ENCODE measurements around the gene CRIP1. TPM values are rescaled to one million over a fixed set of nuclear protein-coding genes. Genes with fewer than 3 reads are reported as not detected.
A peak's percentile ranks its signal among the peaks of the same experiment; 100 is the strongest.

The CRIP1 gene
- total RNA-seq, 2 experiments from 2014 or later: 93.9 to 95.7 TPM

GRCh38 chr14:105479431-105480158 is 7.1 kb upstream of the CRIP1 start:
- POLR2A ChIA-PET: interaction anchor here (1.0 kb wide), 1 partner anchor 70 kb away, joined by 3 read pairs; no protein-coding TSS in a partner anchor
- intact Hi-C loops (cut with micrococcal nuclease): no loop called here
- no peak for DNase-seq
- H3K27me3 Mint-ChIP-seq: peaks cover 23% of the 10 kb centered on the region
- no peak for TF ChIP-seq CTCF (IDR thresholded peaks at IDR 0.05)
- no peaks in the 10 kb centered on the region for H3K9me3 Mint-ChIP-seq
- CTCF ChIA-PET: interaction anchor here (1.6 to 2.9 kb wide), 2 partner anchors 10 to 12 kb away, joined by 6 to 80 read pairs; partner anchors contain the start of gene TEDC1
- H3K36me3 Mint-ChIP-seq (ENCODE audit: low read depth): peaks cover 2% of the 10 kb centered on the region
- H3K4me1 Mint-ChIP-seq (ENCODE audit: low read depth): peaks cover 43% of the 10 kb centered on the region
- no peak for ATAC-seq
- no peak overlapping the region for H3K27ac Mint-ChIP-seq
- H3K4me3 Mint-ChIP-seq: no peak overlapping the region

GRCh38 chr14:105480199-105480746 is 6.4 kb upstream of the CRIP1 start:
- no peaks in the 10 kb centered on the region for H3K9me3 Mint-ChIP-seq
- POLR2A ChIA-PET: interaction anchor here (0.8 to 2.7 kb wide), 2 partner anchors 8 to 10 kb away, joined by 7 to 24 read pairs; partner anchors contain the start of gene TEDC1

GRCh38 chr14:105480807-105481801 is 5.6 kb upstream of the CRIP1 start:
- intact Hi-C loops (cut with micrococcal nuclease): no loop called here
- Mint-ChIP-seq H3K36me3 (ENCODE audit: low read depth) (peaks cover 2% of the 10 kb centered on the region), H3K27me3 (peaks cover 21% of the 10 kb centered on the region), H3K27ac (peak overlapping the region; percentile 96), H3K9me3 (no peaks in the 10 kb centered on the region), H3K4me1 (ENCODE audit: low read depth) (peaks cover 52% of the 10 kb centered on the region), H3K4me3 (peak overlapping the region; percentile 65)
- peak; percentile 93 for TF ChIP-seq CTCF (IDR thresholded peaks at IDR 0.05)
- DNase-seq: peak; percentile 92
- ChIA-PET POLR2A (interaction anchor here (0.8 to 3.2 kb wide), 5 partner anchors 9 to 82 kb away, joined by 4 to 24 read pairs (median 7); partner anchors contain the start of gene TEDC1), CTCF (interaction anchor here (0.6 to 2.9 kb wide), 34 partner anchors 9 to 349 kb away, joined by 3 to 80 read pairs (median 4); partner anchors contain the start of genes BTBD6, TEDC1 and TMEM121)
- ATAC-seq: peak; percentile 68

More at GRCh38 chr14:105480199-105480746, 6.4 kb upstream of the CRIP1 start:
- intact Hi-C loops (cut with micrococcal nuclease): no loop called here
- no peak for ATAC-seq
- Mint-ChIP-seq H3K4me3 (no peak overlapping the region), H3K36me3 (ENCODE audit: low read depth) (peaks cover 2% of the 10 kb centered on the region), H3K4me1 (ENCODE audit: low read depth) (peaks cover 45% of the 10 kb centered on the region), H3K27me3 (peaks cover 23% of the 10 kb centered on the region), H3K27ac (peak overlapping the region; percentile 15)
- no peak for DNase-seq
- no peak for TF ChIP-seq CTCF (IDR thresholded peaks at IDR 0.05)
- CTCF ChIA-PET: interaction anchor here (0.6 to 2.9 kb wide), 34 partner anchors 8 to 349 kb away, joined by 3 to 80 read pairs (median 4); partner anchors contain the start of genes BTBD6, TEDC1 and TMEM121

GRCh38 chr14:105481886-105482457 is 4.7 kb upstream of the CRIP1 start:
- ChIA-PET POLR2A (interaction anchor here (1.1 to 3.2 kb wide), 4 partner anchors 9 to 83 kb away, joined by 4 to 24 read pairs (median 8); partner anchors contain the start of gene TEDC1), CTCF (interaction anchor here (1.4 to 2.9 kb wide), 6 partner anchors 9 to 111 kb away, joined by 5 to 80 read pairs (median 12); partner anchors contain the start of gene TEDC1)
- intact Hi-C loops (cut with micrococcal nuclease): no loop called here
- Mint-ChIP-seq H3K36me3 (ENCODE audit: low read depth) (peaks cover 2% of the 10 kb centered on the region), H3K9me3 (no peaks in the 10 kb centered on the region), H3K27ac (peak overlapping the region; percentile 96), H3K4me3 (peak overlapping the region; percentile 65), H3K27me3 (peaks cover 15% of the 10 kb centered on the region), H3K4me1 (ENCODE audit: low read depth) (peaks cover 52% of the 10 kb centered on the region)
- DNase-seq: peak; percentile 98
- TF ChIP-seq CTCF (IDR thresholded peaks at IDR 0.05): no peak
- ATAC-seq: peak; percentile 71
